Measurements from ENCODE around the gene TAF12. TPM values are rescaled to one million over a fixed set of nuclear protein-coding genes. Genes with fewer than 3 reads are reported as not detected.
A peak's percentile ranks its signal among the peaks of the same experiment; 100 is the strongest.
"Not testable (repeated sequence)": the region's sequence is repeated elsewhere in the genome, so short reads cannot be mapped to it uniquely, and the experiment has no call there.

TAF12 gene
- total and polyA plus RNA-seq, 10 donors, result 17.0 to 28.7 (median 20.3) TPM

DNA sequence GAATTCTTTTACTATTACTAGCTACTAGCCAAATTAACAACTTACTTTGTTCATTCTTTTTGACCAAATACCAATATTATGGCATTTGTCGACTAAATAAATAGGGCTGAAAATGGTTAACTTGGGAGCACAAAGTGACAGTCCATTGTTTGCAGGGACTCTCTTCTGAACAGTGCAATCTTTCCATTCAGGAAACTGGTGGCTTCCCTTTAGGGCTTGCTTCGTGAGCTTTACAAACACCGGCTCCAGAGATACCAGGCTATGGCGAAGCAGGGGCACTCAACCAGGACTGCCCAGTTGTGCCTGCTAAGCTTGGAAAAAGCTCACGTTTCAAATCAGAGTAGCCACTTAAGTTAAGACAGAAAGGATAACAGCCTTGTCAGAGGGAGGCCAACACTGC, 38.5 kb downstream of the TAF12 start:
- Histone ChIP-seq H3K4me1 (no peaks in the 10 kb centered on the region), H3K36me3 (peaks cover 0 to 97% (median 59%) of the 10 kb centered on the region in 6 donors), H3K27me3 (replicated peaks in 1 of 7) (no peaks in the 10 kb centered on the region), H3K9me3 (no peaks in the 10 kb centered on the region), H3K4me3 (no peak overlapping the region), H3K27ac (no peak overlapping the region)
- TF ChIP-seq POLR2AphosphoS5 (IDR thresholded peaks at IDR 0.05), result no peak
- no peak for TF ChIP-seq POLR2A (IDR thresholded peaks at IDR 0.05)
- TF ChIP-seq, protein P1, sequence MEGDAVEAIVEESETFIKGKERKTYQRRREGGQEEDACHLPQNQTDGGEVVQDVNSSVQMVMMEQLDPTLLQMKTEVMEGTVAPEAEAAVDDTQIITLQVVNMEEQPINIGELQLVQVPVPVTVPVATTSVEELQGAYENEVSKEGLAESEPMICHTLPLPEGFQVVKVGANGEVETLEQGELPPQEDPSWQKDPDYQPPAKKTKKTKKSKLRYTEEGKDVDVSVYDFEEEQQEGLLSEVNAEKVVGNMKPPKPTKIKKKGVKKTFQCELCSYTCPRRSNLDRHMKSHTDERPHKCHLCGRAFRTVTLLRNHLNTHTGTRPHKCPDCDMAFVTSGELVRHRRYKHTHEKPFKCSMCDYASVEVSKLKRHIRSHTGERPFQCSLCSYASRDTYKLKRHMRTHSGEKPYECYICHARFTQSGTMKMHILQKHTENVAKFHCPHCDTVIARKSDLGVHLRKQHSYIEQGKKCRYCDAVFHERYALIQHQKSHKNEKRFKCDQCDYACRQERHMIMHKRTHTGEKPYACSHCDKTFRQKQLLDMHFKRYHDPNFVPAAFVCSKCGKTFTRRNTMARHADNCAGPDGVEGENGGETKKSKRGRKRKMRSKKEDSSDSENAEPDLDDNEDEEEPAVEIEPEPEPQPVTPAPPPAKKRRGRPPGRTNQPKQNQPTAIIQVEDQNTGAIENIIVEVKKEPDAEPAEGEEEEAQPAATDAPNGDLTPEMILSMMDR (IDR thresholded peaks at IDR 0.05 in 8 of 11, conservative IDR thresholded peaks at IDR 0.05 in 3 of 11), result no peak
- intact Hi-C loops (cut with DNase I; ENCODE audit: low total_unique reads), result no loop called here
- WGBS, 5 donors, result 78 to 90% (median 82%) methylated on average over 5 of the region's 5 CpGs
- no peak for DNase-seq

- no peak for DNase-seq
- Histone ChIP-seq H3K36me3 (peaks cover 0 to 81% (median 49%) of the 10 kb centered on the region in 6 donors), H3K9me3 (no peaks in the 10 kb centered on the region), H3K4me3 (no peak overlapping the region), H3K27ac (no peak overlapping the region), H3K4me1 (no peaks in the 10 kb centered on the region), H3K27me3 (replicated peaks in 1 of 7) (no peaks in the 10 kb centered on the region)
- intact Hi-C loops (cut with DNase I; ENCODE audit: low total_unique reads), result no loop called here
- no peak for TF ChIP-seq POLR2AphosphoS5 (IDR thresholded peaks at IDR 0.05)
- TF ChIP-seq, protein P1 (IDR thresholded peaks at IDR 0.05 in 8 of 11, conservative IDR thresholded peaks at IDR 0.05 in 3 of 11), result peak; percentile 36 to 73 (median 63)
- WGBS, 5 donors, result 72 to 81% (median 78%) methylated on average over 15 of the region's 15 CpGs
Measured at GRCh38 chr1:28602536-28603439, 40.1 kb downstream of the TAF12 start.

DNA sequence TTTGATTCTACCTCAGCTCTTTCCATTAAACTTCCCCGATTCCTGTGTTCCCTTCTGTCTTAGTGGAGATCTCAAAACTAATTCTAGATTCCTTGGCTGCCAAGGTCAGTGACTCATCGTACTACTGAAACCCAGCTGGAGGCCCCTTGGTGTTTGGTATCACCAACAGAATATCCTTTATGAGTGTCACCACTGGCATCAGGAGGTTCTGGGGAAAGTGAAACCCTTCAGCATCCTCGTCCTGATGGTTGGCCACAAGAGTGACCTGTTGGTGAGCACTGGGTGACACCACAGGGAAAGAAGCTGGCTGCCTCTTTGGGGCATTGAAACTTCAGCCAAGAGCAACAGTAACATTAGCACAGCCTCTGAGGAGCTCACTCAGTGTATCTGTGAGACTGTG, 41.2 kb downstream of the TAF12 start:
- intact Hi-C loops (cut with DNase I; ENCODE audit: low total_unique reads), result no loop called here
- Histone ChIP-seq H3K27me3 (replicated peaks in 1 of 7) (no peaks in the 10 kb centered on the region), H3K9me3 (no peaks in the 10 kb centered on the region), H3K27ac (no peak overlapping the region), H3K36me3 (peaks cover 0 to 70% (median 40%) of the 10 kb centered on the region in 6 donors), H3K4me3 (no peak overlapping the region), H3K4me1 (no peaks in the 10 kb centered on the region)
- TF ChIP-seq POLR2AphosphoS5 (IDR thresholded peaks at IDR 0.05) (no peak), POLR2A (IDR thresholded peaks at IDR 0.05) (no peak)
- TF ChIP-seq, protein P1 (IDR thresholded peaks at IDR 0.05 in 8 of 11, conservative IDR thresholded peaks at IDR 0.05 in 3 of 11), result no peak
- WGBS, 5 donors, result 76 to 89% (median 83%) methylated on average over 3 of the region's 3 CpGs
- DNase-seq, result no peak

DNA sequence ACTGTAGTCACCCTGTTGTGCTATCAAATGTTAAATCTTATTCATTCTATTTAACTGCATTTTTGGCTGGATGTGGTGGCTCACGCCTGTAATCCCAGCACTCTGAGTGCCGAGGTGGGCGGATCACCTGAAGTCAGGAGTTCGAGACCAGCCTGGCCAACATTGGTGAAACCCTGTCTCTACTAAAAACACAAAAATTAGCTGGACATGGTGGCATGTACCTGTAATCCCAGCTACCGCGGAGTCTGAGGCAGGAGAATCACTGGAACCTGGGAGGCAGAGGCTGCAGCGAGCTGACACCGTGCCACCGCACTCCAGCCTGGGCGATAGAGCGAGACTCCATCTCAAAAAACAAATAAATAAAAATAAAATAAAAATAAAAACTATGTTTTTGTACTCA, 46.6 kb downstream of the TAF12 start:
- H3K27ac ChIP-seq; intact Hi-C loops (cut with DNase I; ENCODE audit: low total_unique reads); H3K4me3 ChIP-seq; H3K9me3 ChIP-seq: not testable (repeated sequence)
- WGBS, 5 donors, result 96 to 99% (median 97%) methylated on average over 11 of the region's 11 CpGs
- H3K27me3 ChIP-seq (replicated peaks in 1 of 7), result peaks cover 0 to 15% (median 0%) of the 10 kb centered on the region in 7 donors
- H3K4me1 ChIP-seq, result peaks cover 0 to 19% (median 12%) of the 10 kb centered on the region in 6 donors
- DNase-seq, result peak; percentile 15
- H3K36me3 ChIP-seq, result peaks cover 0 to 16% (median 0%) of the 10 kb centered on the region in 6 donors

Data from spleen (tissue), 11 donors.